Large intestine (tissue), 3 donors: ENCODE data around the gene RYK. TPM values are rescaled to one million over a fixed set of nuclear protein-coding genes. Genes with fewer than 3 reads are reported as not detected.
"Not testable (repeated sequence)": the region's sequence is repeated elsewhere in the genome, so short reads cannot be mapped to it uniquely, and the experiment has no call there.

ENCODE experiments used
- DNase-seq, 2 donors: peaks; one replicate each; pipeline versions ENCODE4 v3.0.0 to v3.0.0-alpha.2; 2013
- H3K27ac ChIP-seq: one replicate; pipeline ENCODE4 v1.5.1; 2013; ENCODE audit warnings: low read length
- H3K27me3 ChIP-seq: 2 replicates; pipeline ENCODE4 v1.6.1; 2013; ENCODE audit warnings: low read length; ENCODE audit not compliant: control insufficient read depth, insufficient read depth
- H3K36me3 ChIP-seq: 2 replicates; pipeline ENCODE4 v1.6.1; 2013; ENCODE audit warnings: low read length; ENCODE audit not compliant: control insufficient read depth, insufficient read depth
- H3K4me1 ChIP-seq: one replicate; pipeline ENCODE4 v1.6.1; 2013; ENCODE audit warnings: low read length; ENCODE audit not compliant: control insufficient read depth, insufficient read depth
- H3K4me3 ChIP-seq: one replicate; pipeline ENCODE4 v1.5.1; 2013; ENCODE audit warnings: low read length
- H3K9me3 ChIP-seq: one replicate; pipeline ENCODE4 v1.6.1; 2013; ENCODE audit warnings: mild to moderate bottlenecking, low read depth, low read length, moderate library complexity; ENCODE audit not compliant: control insufficient read depth
- WGBS: methylation state at CpG from one replicate; pipeline ENCODE4 v1.1.5; 2013; ENCODE audit warnings: low lambda C conversion rate; ENCODE audit not compliant: insufficient coverage; 5-methylcytosine and 5-hydroxymethylcytosine counted together
- polyA plus RNA-seq: library from polyadenylated mRNA; unstranded; fragments of 120-200 nt; gene quantifications from one replicate; pipeline ENCODE4 v1.2.1, GENCODE V29; 2013

RYK gene
- polyA plus RNA-seq, 1 donor, result 55.7 TPM

GRCh38 chr3:134284438-134284837 is 33.8 kb upstream of the RYK start:
- WGBS, result no CpG with 5 or more reads among the region's 6 CpGs
- H3K27ac ChIP-seq, result no peak overlapping the region
- no peaks in the 10 kb centered on the region for H3K36me3 ChIP-seq
- no peaks in the 10 kb centered on the region for H3K27me3 ChIP-seq
- DNase-seq, result no peak
- no peak overlapping the region for H3K4me3 ChIP-seq
- H3K4me1 ChIP-seq, result no peaks in the 10 kb centered on the region
- no peaks in the 10 kb centered on the region for H3K9me3 ChIP-seq

GRCh38 chr3:134282659-134283047 is 32.0 kb upstream of the RYK start:
- H3K4me3 ChIP-seq, result no peak overlapping the region
- H3K27me3 ChIP-seq, result no peaks in the 10 kb centered on the region
- H3K4me1 ChIP-seq, result no peaks in the 10 kb centered on the region
- no peaks in the 10 kb centered on the region for H3K36me3 ChIP-seq
- no peaks in the 10 kb centered on the region for H3K9me3 ChIP-seq
- no peak overlapping the region for H3K27ac ChIP-seq
- no peak for DNase-seq
- no CpG with 5 or more reads among the region's 8 CpGs for WGBS

GRCh38 chr3:134281912-134282658 is 31.4 kb upstream of the RYK start:
- WGBS, result 100% methylated on average over 1 of the region's 2 CpGs
- Histone ChIP-seq H3K4me1 (no peaks in the 10 kb centered on the region), H3K9me3 (no peaks in the 10 kb centered on the region), H3K4me3 (no peak overlapping the region), H3K36me3 (no peaks in the 10 kb centered on the region), H3K27me3 (no peaks in the 10 kb centered on the region), H3K27ac (no peak overlapping the region)
- DNase-seq, result no peak

GRCh38 chr3:134279466-134279865 is 28.8 kb upstream of the RYK start:
- WGBS, result no CpG with 5 or more reads among the region's 2 CpGs
- no peaks in the 10 kb centered on the region for H3K27me3 ChIP-seq
- H3K36me3 ChIP-seq, result no peaks in the 10 kb centered on the region
- no peak for DNase-seq
- H3K4me3 ChIP-seq, result no peak overlapping the region
- H3K27ac ChIP-seq, result no peak overlapping the region
- H3K9me3 ChIP-seq, result no peaks in the 10 kb centered on the region
- H3K4me1 ChIP-seq, result no peaks in the 10 kb centered on the region

- no peak for DNase-seq
- H3K4me1 ChIP-seq, result no peaks in the 10 kb centered on the region
- H3K36me3 ChIP-seq, result no peaks in the 10 kb centered on the region
- no peak overlapping the region for H3K4me3 ChIP-seq
- WGBS, result 63% methylated on average over 1 of the region's 3 CpGs
- no peaks in the 10 kb centered on the region for H3K9me3 ChIP-seq
- H3K27ac ChIP-seq, result no peak overlapping the region
- H3K27me3 ChIP-seq, result peaks cover 5% of the 10 kb centered on the region
These were observed 26.5 kb upstream of the RYK start for GRCh38 chr3:134277066-134277660.

DNA sequence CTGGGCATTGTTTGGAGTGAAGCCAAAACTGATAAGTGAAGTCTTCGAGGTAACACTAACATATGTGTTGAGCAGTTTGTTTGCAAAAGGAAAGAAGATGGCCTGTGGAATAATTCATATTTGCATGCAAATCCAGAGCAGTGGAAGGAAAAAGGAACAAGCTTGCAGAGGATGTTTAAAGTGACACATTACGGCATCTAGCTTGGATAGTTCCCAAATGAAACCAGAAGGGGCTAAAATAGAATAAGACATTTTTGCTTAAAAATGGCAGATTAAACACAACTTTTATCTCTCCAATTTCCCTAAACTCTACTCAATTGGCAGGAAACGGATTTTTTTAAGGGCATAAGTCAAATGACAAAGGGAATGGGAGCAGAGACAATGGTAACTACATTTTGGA is 25.4 kb upstream of the RYK start:
- DNase-seq, result no peak
- H3K9me3 ChIP-seq, result no peaks in the 10 kb centered on the region
- no peaks in the 10 kb centered on the region for H3K4me1 ChIP-seq
- peaks cover 5% of the 10 kb centered on the region for H3K27me3 ChIP-seq
- no CpG with 5 or more reads among the region's 3 CpGs for WGBS
- H3K36me3 ChIP-seq, result no peaks in the 10 kb centered on the region
- H3K27ac ChIP-seq, result no peak overlapping the region
- no peak overlapping the region for H3K4me3 ChIP-seq

DNA sequence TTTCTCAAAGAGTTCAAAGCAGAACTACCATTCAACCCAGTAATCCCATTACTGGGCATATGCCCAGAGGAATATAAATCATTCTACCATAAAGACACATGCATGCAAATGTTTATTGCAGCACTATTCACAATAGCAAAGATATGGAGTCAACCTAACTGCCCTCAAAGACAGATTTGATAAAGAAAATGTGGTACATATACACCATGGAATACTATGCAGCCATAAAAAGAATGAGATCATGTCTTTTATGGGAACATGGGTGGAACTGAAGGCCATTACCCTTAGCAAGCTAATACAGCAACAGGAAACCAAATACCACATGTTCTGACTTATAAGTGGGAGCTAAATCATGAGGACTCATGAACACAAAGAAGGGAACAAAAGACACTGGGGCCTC is 24.5 kb upstream of the RYK start:
- H3K9me3 ChIP-seq, H3K36me3 ChIP-seq, H3K4me3 ChIP-seq, H3K4me1 ChIP-seq, H3K27ac ChIP-seq, DNase-seq, H3K27me3 ChIP-seq: not testable (repeated sequence)

- H3K4me3 ChIP-seq, result no peak overlapping the region
- no peaks in the 10 kb centered on the region for H3K4me1 ChIP-seq
- peaks cover 5% of the 10 kb centered on the region for H3K27me3 ChIP-seq
- H3K27ac ChIP-seq, result no peak overlapping the region
- no peaks in the 10 kb centered on the region for H3K9me3 ChIP-seq
- no peak for DNase-seq
- H3K36me3 ChIP-seq, result no peaks in the 10 kb centered on the region
These were observed 23.9 kb upstream of the RYK start for GRCh38 chr3:134274571-134274970.

- no peaks in the 10 kb centered on the region for H3K4me1 ChIP-seq
- peaks cover 5% of the 10 kb centered on the region for H3K27me3 ChIP-seq
- no CpG with 5 or more reads among the region's 1 CpG for WGBS
- no peak for DNase-seq
- no peak overlapping the region for H3K27ac ChIP-seq
- H3K9me3 ChIP-seq, result no peaks in the 10 kb centered on the region
- no peaks in the 10 kb centered on the region for H3K36me3 ChIP-seq
- H3K4me3 ChIP-seq, result no peak overlapping the region
These were observed 17.3 kb upstream of the RYK start for GRCh38 chr3:134267996-134268395.

DNA sequence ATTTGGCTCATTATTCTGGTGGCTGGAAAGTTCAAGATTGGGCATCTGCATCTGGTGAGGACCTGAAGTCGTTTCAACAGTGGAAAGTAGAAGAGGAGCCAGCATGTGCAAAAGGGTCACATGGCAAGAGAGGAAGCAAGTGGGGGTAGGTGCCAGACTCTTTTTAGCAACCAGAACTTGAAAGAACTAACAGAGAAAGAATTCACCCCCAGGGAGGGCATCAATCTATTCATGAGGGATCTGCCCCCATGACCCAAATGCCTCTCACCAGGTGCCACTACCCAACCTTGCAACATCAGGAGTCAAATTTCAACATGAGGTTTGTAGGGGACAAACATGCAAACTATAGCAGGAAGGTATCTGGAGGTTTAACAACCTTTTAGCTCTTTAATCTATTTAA is 10.3 kb upstream of the RYK start:
- Histone ChIP-seq H3K36me3 (no peaks in the 10 kb centered on the region), H3K27me3 (no peaks in the 10 kb centered on the region), H3K9me3 (no peaks in the 10 kb centered on the region), H3K4me3 (no peak overlapping the region), H3K4me1 (no peaks in the 10 kb centered on the region), H3K27ac (no peak overlapping the region)
- DNase-seq, result no peak
- WGBS, result no CpG with 5 or more reads among the region's 1 CpG

DNA sequence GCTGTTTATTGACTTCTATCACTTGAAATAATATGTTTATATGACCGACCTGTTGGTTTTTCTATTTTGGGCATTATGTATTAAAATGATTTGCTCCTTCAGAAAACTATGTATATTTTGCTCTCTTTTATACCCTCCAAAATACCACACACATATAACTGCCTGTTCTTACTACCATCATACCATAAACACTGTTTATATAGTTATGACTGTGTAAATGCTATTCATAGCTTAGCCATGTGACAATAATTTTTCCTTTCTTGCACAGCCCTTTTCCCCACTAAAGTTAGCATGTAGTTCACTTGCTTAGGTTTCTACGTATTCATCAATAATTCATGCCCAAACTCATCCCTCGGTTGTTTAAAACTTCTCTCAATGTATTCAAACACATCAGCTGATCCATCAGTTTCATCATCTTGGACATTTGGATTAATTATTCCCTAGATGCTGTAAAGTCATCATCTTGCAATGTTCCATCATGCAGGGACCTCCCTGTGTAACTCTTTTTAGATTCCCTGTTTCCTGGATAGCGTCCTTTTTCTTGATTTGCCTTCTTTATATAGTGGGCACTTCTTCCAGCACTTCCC is 8.2 kb upstream of the RYK start:
- Histone ChIP-seq H3K4me1 (no peaks in the 10 kb centered on the region), H3K36me3 (no peaks in the 10 kb centered on the region), H3K27me3 (peaks cover 2% of the 10 kb centered on the region), H3K9me3 (no peaks in the 10 kb centered on the region), H3K4me3 (no peak overlapping the region), H3K27ac (no peak overlapping the region)
- 83% methylated on average over 2 of the region's 4 CpGs for WGBS
- DNase-seq, result no peak
